IPS DF 19.7 (cell line): ENCODE results near the gene GPS1.

Experiments
- DNase-seq: peaks from one replicate; pipeline ENCODE4 v3.0.0-alpha.2; 2013; ENCODE audit warnings: low read depth, low spot score

Gene GPS1

DNA sequence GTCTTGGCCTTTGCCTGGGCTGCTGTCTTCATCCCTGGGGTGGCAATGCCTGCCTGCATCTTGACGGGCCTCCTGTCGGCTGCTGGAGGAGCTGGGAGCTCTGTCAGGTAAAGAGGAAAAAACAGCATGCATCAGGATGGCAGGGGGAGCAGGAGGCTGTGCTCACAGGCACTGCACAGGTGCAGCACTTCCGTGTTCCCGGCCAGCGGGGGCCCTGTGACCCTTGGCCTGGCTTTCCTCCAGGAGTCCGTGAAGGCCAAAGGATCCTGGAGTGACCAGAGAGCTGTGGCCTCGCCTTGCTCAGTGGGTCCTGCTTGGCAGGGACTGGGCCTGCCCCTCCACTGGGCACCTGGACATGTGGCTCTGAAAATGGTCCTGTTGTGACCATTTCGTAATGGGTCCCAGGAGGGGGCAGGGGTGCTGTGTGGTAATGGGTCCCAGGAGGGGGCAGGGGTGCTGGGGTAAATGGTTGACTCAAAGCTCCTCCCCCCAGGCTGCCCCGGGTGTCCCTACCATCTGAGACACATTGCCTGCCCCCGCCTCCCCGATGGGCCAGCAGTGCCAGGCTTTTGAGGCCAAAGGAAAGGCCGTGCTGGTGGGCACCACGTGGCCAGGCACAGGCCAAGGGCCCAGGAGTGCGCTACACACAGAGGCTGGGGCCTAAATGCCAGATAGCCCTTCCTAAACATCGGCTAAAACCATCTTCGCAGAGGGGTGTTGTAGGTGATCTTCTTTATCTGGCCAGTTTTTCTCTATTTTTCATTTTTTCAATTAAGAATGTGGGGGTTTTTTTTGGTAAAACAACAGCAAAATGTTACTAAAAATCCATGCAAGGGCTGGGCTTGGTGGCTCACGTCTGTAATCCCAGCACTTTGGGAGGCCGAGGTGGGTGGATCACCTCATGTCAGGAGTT, 50.3 kb downstream of the GPS1 start:
- no peak for DNase-seq

- DNase-seq = no peak
Measured at GRCh38 chr17:82103553-82104451, 52.1 kb downstream of the GPS1 start.

DNA sequence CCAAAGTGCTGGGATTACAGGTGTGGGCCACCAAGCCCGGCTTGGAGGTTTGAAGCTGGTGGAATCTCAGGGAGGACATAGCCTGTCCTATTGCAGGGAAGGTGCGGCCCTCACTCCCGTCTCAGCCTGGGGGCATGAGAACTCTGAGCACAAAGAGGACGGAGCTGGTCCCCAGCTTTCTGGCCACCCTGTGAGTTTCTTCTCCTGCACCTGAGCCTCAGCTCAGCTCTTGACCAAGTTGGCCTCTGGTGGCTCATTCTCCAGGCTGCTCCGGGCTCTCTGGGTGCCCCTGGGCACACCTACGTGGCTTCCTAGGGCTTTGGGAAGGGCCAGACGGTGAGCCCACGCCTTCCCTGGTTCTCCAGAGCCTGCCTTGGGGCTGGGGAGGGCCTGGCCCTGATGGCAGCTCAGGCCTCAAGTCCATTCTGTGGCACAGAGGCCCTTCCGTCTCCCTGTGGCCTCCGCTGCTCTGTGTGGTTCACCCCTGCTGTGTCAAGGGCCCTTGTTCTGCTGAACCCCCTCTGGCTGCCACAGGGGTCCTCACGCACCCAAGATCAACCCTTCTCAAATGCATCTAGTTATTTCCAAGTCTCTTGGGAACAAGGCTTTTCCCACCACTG, 53.2 kb downstream of the GPS1 start:
- DNase-seq = no peak

DNA sequence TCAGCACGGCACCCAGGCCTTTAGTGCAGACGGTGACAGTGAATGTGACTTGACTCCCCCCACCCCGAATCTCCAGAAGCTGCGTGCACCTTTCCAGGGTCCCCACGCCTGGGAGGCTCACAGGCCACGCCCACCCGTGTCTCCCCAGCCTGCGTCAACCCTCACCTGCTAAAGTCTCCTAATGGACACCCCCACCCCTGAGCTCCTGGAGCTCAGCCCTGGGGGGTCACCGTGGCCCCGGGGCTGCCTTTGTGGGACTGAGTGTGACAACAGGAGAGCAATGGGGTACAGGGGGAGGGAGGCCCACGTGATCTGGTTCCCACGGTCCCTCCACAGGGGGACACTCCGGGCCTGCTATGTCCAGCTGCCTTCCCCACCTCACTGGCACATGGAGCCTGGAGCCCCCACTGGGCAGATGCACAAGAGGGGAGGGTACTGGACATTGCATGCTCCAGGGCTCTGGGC, 53.8 kb downstream of the GPS1 start:
- no peak for DNase-seq

- peak; percentile 61 for DNase-seq
Measured at GRCh38 chr17:82105882-82106687, 54.4 kb downstream of the GPS1 start.

- no peak for DNase-seq
Measured at GRCh38 chr17:82106688-82107305, 55.1 kb downstream of the GPS1 start.
